Psoas muscle (tissue), 8 donors: ENCODE results near the gene NMBR. TPM values are rescaled to one million over a fixed set of nuclear protein-coding genes. Genes with fewer than 3 reads are reported as not detected.
"Not testable (repeated sequence)": the region's sequence is repeated elsewhere in the genome, so short reads cannot be mapped to it uniquely, and the experiment has no call there.

Source experiments
- ATAC-seq, 4 donors: fragments of 200-7000 bp; cut with Tn5 transposase; one replicate each; pipeline ENCODE4 v1.9.1; 2020; ENCODE audit warnings: moderate library complexity in 3 of 4, mild to moderate bottlenecking in 2 of 4
- DNase-seq, 2 donors: peaks; one replicate each; pipeline ENCODE4 v3.0.0-alpha.2; 2020
- H3K27ac ChIP-seq: fragments of 200-600 bp; one replicate; pipeline ENCODE4 v1.8.0; 2022
- H3K27me3 ChIP-seq, 3 donors: fragments of 200-600 bp in 1 of 3; one replicate each; pipeline versions ENCODE4 v1.6.1 to v1.8.0; 2013 to 2022; ENCODE audit warnings: low read length in 2 of 3, mild to moderate bottlenecking in 2 of 3, moderate library complexity in 1 of 3; ENCODE audit not compliant: insufficient read depth in 3 of 3
- H3K36me3 ChIP-seq, 2 donors: fragments of 200-600 bp in 1 of 2; one replicate each; pipeline versions ENCODE4 v1.6.1 to v1.8.0; 2013 to 2022; ENCODE audit warnings: low read depth in 1 of 2, mild to moderate bottlenecking in 1 of 2, moderate library complexity in 1 of 2; ENCODE audit not compliant: insufficient read depth in 1 of 2
- H3K4me1 ChIP-seq: fragments of 200-600 bp; one replicate; pipeline ENCODE4 v1.8.0; 2022
- H3K4me3 ChIP-seq: fragments of 200-600 bp; one replicate; pipeline ENCODE4 v1.8.0; 2022; ENCODE audit warnings: mild to moderate bottlenecking
- H3K9me3 ChIP-seq: fragments of 200-600 bp; one replicate; pipeline ENCODE4 v1.8.0; 2022
- WGBS, 3 donors: extraction: QIAGEN DNeasy Blood & Tissue Kit; methylation state at CpG; one replicate each; pipeline versions ENCODE4 v1.1.6 to v1.1.7; 2013; 5-methylcytosine and 5-hydroxymethylcytosine counted together
- intact Hi-C, 2 donors: fragments of 100-400 bp; cut with DNase I; formaldehyde crosslinking; loops; one replicate each; pipeline versions ENCODE4 v1.11.0 to v1.14.2; 2022
- polyA plus RNA-seq, 3 donors: library from polyadenylated mRNA; stranded (reverse); fragments of 200-250 nt; gene quantifications; one replicate each; pipeline ENCODE4 v1.2.3, GENCODE V29; 2013
- total RNA-seq, 4 donors: library from RNA; stranded (reverse); fragmentation: NEBNext Ultra II Directional in 2 of 4; extraction: Animal tissue kit (Norgen Biotek cat#: 25700) in 2 of 4; gene quantifications; one replicate each; pipeline versions ENCODE4 v1.2.1 to v1.2.4, GENCODE V29; 2021 to 2023
- TF ChIP-seq, protein P1 (sequence below): fragments of 200-600 bp; IDR thresholded peaks from one replicate; pipeline ENCODE4 v1.8.0; 2022; ENCODE audit warnings: antibody characterized with exemption
- donor health status: healthy with polysubstance abuse.
- donor health status: DM: no; HTN: no; CAD: no; lungs with moderate emphysema.
- donor health status: Bipolar disorder and iron deficiency.
- donor health status: healthy.
- donor health status: DM: yes; HTN: yes; CAD: no.
- donor health status: DM: no; HTN: no; CAD: no.
- donor health status: DM: no; HTN: no; CAD: no.
- donor health status: DM: yes; HTN: yes; CAD: no.

NMBR gene
- total and polyA plus RNA-seq, 7 donors, result not detected

DNA sequence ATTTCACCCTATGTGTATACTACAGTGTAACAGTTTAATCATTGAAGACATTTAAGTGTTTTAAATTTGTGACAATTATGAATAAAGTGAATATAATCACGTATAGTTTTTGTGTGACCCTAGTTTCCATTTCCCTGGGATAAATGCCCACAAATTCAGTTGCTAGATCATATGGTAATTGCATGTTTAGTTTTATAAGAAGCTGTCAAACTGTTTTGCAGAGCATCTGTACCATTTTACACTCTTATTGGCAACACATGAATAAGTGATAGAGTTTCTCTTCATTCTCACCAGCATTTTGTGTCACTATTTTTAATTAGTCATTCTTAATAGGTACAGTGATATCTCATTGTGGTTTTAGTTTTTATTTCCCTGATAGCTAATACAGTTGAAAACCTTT lies 7.4 kb upstream of the NMBR start:
- intact Hi-C loops, result no loop called here
- Histone ChIP-seq H3K9me3 (no peaks in the 10 kb centered on the region), H3K4me1 (peaks cover 21% of the 10 kb centered on the region), H3K27ac (no peak overlapping the region), H3K4me3 (no peak overlapping the region), H3K27me3 (no peaks in the 10 kb centered on the region), H3K36me3 (no peaks in the 10 kb centered on the region)
- DNase-seq, result no peak
- ATAC-seq, result no peak
- 75 to 84% (median 80%) methylated on average over 1 of the region's 1 CpG for WGBS, 3 donors
- TF ChIP-seq, protein P1, sequence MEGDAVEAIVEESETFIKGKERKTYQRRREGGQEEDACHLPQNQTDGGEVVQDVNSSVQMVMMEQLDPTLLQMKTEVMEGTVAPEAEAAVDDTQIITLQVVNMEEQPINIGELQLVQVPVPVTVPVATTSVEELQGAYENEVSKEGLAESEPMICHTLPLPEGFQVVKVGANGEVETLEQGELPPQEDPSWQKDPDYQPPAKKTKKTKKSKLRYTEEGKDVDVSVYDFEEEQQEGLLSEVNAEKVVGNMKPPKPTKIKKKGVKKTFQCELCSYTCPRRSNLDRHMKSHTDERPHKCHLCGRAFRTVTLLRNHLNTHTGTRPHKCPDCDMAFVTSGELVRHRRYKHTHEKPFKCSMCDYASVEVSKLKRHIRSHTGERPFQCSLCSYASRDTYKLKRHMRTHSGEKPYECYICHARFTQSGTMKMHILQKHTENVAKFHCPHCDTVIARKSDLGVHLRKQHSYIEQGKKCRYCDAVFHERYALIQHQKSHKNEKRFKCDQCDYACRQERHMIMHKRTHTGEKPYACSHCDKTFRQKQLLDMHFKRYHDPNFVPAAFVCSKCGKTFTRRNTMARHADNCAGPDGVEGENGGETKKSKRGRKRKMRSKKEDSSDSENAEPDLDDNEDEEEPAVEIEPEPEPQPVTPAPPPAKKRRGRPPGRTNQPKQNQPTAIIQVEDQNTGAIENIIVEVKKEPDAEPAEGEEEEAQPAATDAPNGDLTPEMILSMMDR, result no peak

DNA sequence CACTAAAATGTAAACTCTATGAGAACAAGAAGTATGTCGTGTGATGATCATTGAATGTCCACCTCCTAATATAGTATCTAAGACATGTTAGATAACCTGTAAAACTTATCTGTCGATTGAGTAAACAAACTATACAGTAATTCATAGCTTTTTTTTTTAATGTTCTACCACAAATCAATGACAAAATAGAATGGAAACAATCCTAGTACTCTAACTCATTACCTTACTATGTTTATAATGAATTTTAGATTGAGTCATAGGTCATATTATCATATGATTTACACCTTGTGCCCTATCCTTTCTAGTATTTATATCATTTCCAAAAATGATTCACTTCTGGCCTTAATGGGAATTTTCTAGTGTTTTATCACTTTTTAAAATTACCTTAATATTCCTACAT lies 6.3 kb upstream of the NMBR start:
- intact Hi-C loops, result no loop called here
- WGBS, 3 donors, result 45 to 67% (median 45%) methylated on average over 2 of the region's 2 CpGs

DNA sequence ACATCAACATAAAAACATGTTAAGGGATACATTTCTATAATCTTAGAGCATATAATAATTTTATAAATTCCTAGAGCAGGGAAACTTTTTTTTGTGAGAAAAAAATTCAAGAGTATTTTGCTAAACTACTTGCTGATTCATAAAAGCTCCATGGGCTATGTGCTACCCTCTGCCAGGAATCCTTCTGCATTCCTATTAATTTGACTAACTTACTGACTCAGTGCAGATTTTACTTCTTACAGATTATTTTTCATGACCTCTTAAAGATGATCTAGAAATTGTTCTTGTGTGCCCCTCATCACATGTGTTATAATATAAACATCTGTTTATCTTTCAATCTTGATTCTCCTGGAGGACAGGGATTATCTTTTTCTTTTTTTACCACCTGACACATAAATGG lies 5.8 kb upstream of the NMBR start:
- H3K9me3 ChIP-seq, result no peaks in the 10 kb centered on the region
- peaks cover 37% of the 10 kb centered on the region for H3K4me1 ChIP-seq
- H3K27ac ChIP-seq, result no peak overlapping the region
- H3K4me3 ChIP-seq, result no peak overlapping the region
- intact Hi-C loops, result no loop called here
- no peak for DNase-seq
- H3K27me3 ChIP-seq, result no peaks in the 10 kb centered on the region
- no peaks in the 10 kb centered on the region for H3K36me3 ChIP-seq
- TF ChIP-seq, protein P1, result no peak
- ATAC-seq, result no peak

More for the DNA sequence above, 6.3 kb upstream of the NMBR start:
- no peak overlapping the region for H3K4me3 ChIP-seq
- H3K4me1 ChIP-seq, result peaks cover 33% of the 10 kb centered on the region
- no peak overlapping the region for H3K27ac ChIP-seq
- no peaks in the 10 kb centered on the region for H3K36me3 ChIP-seq
- H3K9me3 ChIP-seq, result no peaks in the 10 kb centered on the region
- DNase-seq (no peak), ATAC-seq (no peak)
- no peaks in the 10 kb centered on the region for H3K27me3 ChIP-seq
- TF ChIP-seq, protein P1, result no peak

DNA sequence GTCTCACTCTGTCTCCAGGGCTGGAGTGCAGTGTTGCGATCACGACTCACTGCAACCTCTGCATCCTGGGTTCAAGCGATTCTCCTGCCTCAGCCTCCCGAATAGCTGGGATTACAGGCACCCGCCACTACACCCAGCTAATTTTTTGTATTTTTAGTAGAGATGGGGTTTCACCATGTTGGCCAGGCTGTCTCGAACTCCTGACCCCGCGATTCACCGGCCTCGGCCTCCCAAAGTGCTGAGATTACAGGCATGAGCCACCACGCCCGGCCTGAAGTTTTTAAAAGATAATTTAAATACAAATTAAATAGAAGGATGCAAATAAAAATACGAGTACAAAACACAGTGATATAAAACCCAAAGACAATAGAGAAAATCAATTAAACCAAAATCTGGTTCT lies 5.4 kb downstream of the NMBR start:
- not testable (repeated sequence) for ATAC-seq

DNA sequence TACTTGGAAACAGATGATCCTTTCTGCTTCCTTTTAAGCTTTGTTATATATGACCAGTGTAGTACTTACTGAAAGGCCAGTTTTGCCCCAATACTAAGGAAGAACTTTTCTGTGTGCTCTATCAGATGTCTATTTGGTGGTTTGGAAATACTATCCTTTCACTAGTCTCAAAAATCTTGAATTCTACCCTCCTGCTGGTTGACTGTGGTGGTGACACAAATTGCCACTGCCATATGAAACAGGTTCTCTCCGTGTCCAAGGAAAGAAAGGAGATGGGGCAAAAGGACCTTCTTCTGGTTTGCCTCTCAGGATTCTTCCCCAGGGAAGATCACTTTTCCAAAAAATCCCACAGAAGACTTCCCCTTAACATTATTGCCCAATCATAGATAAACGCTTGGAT lies 8.0 kb downstream of the NMBR start:
- H3K27me3 ChIP-seq, result no peaks in the 10 kb centered on the region

More for the DNA sequence above, 5.4 kb downstream of the NMBR start:
- H3K4me1 ChIP-seq, DNase-seq, H3K27ac ChIP-seq, H3K27me3 ChIP-seq, H3K36me3 ChIP-seq, intact Hi-C loops, H3K4me3 ChIP-seq, H3K9me3 ChIP-seq: not testable (repeated sequence)
- WGBS, 3 donors, result 93 to 95% (median 93%) methylated on average over 13 of the region's 13 CpGs

More for the DNA sequence above, 8.0 kb downstream of the NMBR start:
- H3K27ac ChIP-seq, result no peak overlapping the region
- ATAC-seq, result no peak
- DNase-seq, result no peak
- H3K9me3 ChIP-seq, result no peaks in the 10 kb centered on the region
- H3K4me3 ChIP-seq, result no peak overlapping the region
- no peaks in the 10 kb centered on the region for H3K4me1 ChIP-seq
- intact Hi-C loops, result no loop called here
- TF ChIP-seq, protein P1, result no peak
- WGBS, 3 donors, result 46 to 48% (median 46%) methylated on average over 2 of the region's 2 CpGs
- H3K36me3 ChIP-seq, result no peaks in the 10 kb centered on the region
